ENCODE data around the gene ZFP36. TPM values are rescaled to one million over a fixed set of nuclear protein-coding genes. Genes with fewer than 3 reads are reported as not detected.
A peak's percentile ranks its signal among the peaks of the same experiment; 100 is the strongest.

ZFP36 gene
- total RNA-seq, 3 donors from 2014 or later: 91.7 to 299 (median 143) TPM

- intact Hi-C loops (cut with DNase I; ENCODE audit: low total_unique reads): no loop called here
- Histone ChIP-seq H3K4me1 (peaks cover 0 to 3% of the 10 kb centered on the region in 2 donors), H3K36me3 (peaks cover 6% of the 10 kb centered on the region), H3K9me3 (no peaks in the 10 kb centered on the region), H3K27ac (peak overlapping the region; percentile 100), H3K4me3 (peak overlapping the region; percentile 81 to 98 (median 96)), H3K27me3 (no peaks in the 10 kb centered on the region)
- TF ChIP-seq CTCF (IDR thresholded peaks at IDR 0.05) (no peak), POLR2AphosphoS5 (IDR thresholded peaks at IDR 0.05) (peak in 1 of 3 donors; percentile 1), POLR2A (IDR thresholded peaks at IDR 0.05) (no peak)
- no peak for DNase-seq (ENCODE audit: low spot score in 2 of 2)
Measured at GRCh38 chr19:39410831-39411080, 4.1 kb downstream of the ZFP36 start.

GRCh38 chr19:39411081-39411831, 4.6 kb downstream of the ZFP36 start:
- Histone ChIP-seq H3K27me3 (no peaks in the 10 kb centered on the region), H3K4me3 (peak overlapping the region; percentile 81 to 98 (median 96)), H3K9me3 (no peaks in the 10 kb centered on the region), H3K36me3 (peaks cover 6% of the 10 kb centered on the region), H3K27ac (peak overlapping the region; percentile 100), H3K4me1 (peaks cover 0 to 3% of the 10 kb centered on the region in 2 donors)
- TF ChIP-seq POLR2A (IDR thresholded peaks at IDR 0.05) (peak; percentile 66), CTCF (IDR thresholded peaks at IDR 0.05) (peak in 1 of 3 donors; percentile 6), POLR2AphosphoS5 (IDR thresholded peaks at IDR 0.05) (peak; percentile 9 to 100 (median 80))
- intact Hi-C loops (cut with DNase I; ENCODE audit: low total_unique reads): no loop called here
- peak in 1 of 2 donors; percentile 69 for DNase-seq (ENCODE audit: low spot score in 2 of 2)

GRCh38 chr19:39411832-39412099, 5.1 kb downstream of the ZFP36 start:
- peaks cover 0 to 1% of the 10 kb centered on the region in 2 donors for H3K4me1 ChIP-seq
- peak; percentile 92 to 94 for DNase-seq (ENCODE audit: low spot score in 2 of 2)
- peak overlapping the region; percentile 81 to 98 (median 96) for H3K4me3 ChIP-seq
- intact Hi-C loops (cut with DNase I; ENCODE audit: low total_unique reads): no loop called here
- TF ChIP-seq POLR2AphosphoS5 (IDR thresholded peaks at IDR 0.05): no peak
- peak; percentile 94 to 99 (median 99) for TF ChIP-seq CTCF (IDR thresholded peaks at IDR 0.05)
- H3K9me3 ChIP-seq: no peaks in the 10 kb centered on the region
- H3K36me3 ChIP-seq: peaks cover 6% of the 10 kb centered on the region
- no peaks in the 10 kb centered on the region for H3K27me3 ChIP-seq
- peak overlapping the region; percentile 100 for H3K27ac ChIP-seq

- Histone ChIP-seq H3K27ac (peak within 1 kb of the TSS; percentile 100), H3K27me3 (no peaks in the 10 kb centered on the region), H3K36me3 (peaks cover 6% of the 10 kb centered on the region), H3K4me1 (no peaks in the 10 kb centered on the region), H3K9me3 (no peaks in the 10 kb centered on the region), H3K4me3 (peak within 1 kb of the TSS; percentile 81 to 98 (median 96))
- peak; percentile 99 to 100 for DNase-seq (ENCODE audit: low spot score in 2 of 2)
- intact Hi-C loops (cut with DNase I; ENCODE audit: low total_unique reads): no loop called here
- TF ChIP-seq POLR2A (IDR thresholded peaks at IDR 0.05) (peak; percentile 90), CTCF (IDR thresholded peaks at IDR 0.05) (peak; percentile 77 to 94 (median 94)), POLR2AphosphoS5 (IDR thresholded peaks at IDR 0.05) (peak; percentile 97 to 100 (median 99))
Measured at GRCh38 chr19:39412100-39412866, 5.6 kb downstream of the ZFP36 start, which contains the start of gene PLEKHG2. Gene PLEKHG2 (plus strand): TSS chr19:39412669. CDS start chr19:39414087, 1,418 bp downstream.

GRCh38 chr19:39412867-39413271, 6.2 kb downstream of the ZFP36 start:
- Histone ChIP-seq H3K36me3 (peaks cover 4% of the 10 kb centered on the region), H3K27me3 (no peaks in the 10 kb centered on the region), H3K4me1 (no peaks in the 10 kb centered on the region), H3K9me3 (no peaks in the 10 kb centered on the region), H3K4me3 (peak overlapping the region; percentile 81 to 98 (median 96)), H3K27ac (peak overlapping the region; percentile 100)
- DNase-seq (ENCODE audit: low spot score in 2 of 2): no peak
- intact Hi-C loops (cut with DNase I; ENCODE audit: low total_unique reads): no loop called here
- TF ChIP-seq CTCF (IDR thresholded peaks at IDR 0.05) (peak in 1 of 3 donors; percentile 15), POLR2A (IDR thresholded peaks at IDR 0.05) (peak; percentile 46), POLR2AphosphoS5 (IDR thresholded peaks at IDR 0.05) (peak in 1 of 3 donors; percentile 5)
